Measurements from ENCODE around the gene STX16.

The STX16 gene

GRCh38 chr20:58682656-58683531 is 31.8 kb downstream of the STX16 start:
- DNase-seq: no peak

- no peak for DNase-seq
Measured at GRCh38 chr20:58684291-58684690, 33.2 kb downstream of the STX16 start.

- no peak for DNase-seq
Measured at GRCh38 chr20:58685988-58686387, 34.9 kb downstream of the STX16 start.

GRCh38 chr20:58688414-58688813 is 37.3 kb downstream of the STX16 start:
- no peak for DNase-seq

GRCh38 chr20:58688840-58689239 is 37.8 kb downstream of the STX16 start:
- DNase-seq: peak; percentile 83

- peak; percentile 5 for DNase-seq
Measured at GRCh38 chr20:58690396-58691135, 39.5 kb downstream of the STX16 start.

GRCh38 chr20:58691773-58692578 is 40.9 kb downstream of the STX16 start:
- DNase-seq: no peak

GRCh38 chr20:58692579-58693225 is 41.6 kb downstream of the STX16 start, which contains the start of gene NPEPL1:
Gene NPEPL1, plus strand, starts transcription at chr20:58692800. Its CDS starts 101 bp downstream, at chr20:58692901.
- DNase-seq: no peak

- no peak for DNase-seq
Measured at GRCh38 chr20:58693226-58694006, 42.3 kb downstream of the STX16 start.

GRCh38 chr20:58694241-58695083 is 43.4 kb downstream of the STX16 start:
- DNase-seq: no peak

- DNase-seq: no peak
Measured at GRCh38 chr20:58695084-58695722, 44.1 kb downstream of the STX16 start.

GRCh38 chr20:58695895-58696375 is 44.9 kb downstream of the STX16 start:
- no peak for DNase-seq

GRCh38 chr20:58696411-58696961 is 45.4 kb downstream of the STX16 start:
- no peak for DNase-seq

- DNase-seq: no peak
Measured at GRCh38 chr20:58697201-58697866, 46.3 kb downstream of the STX16 start.

- DNase-seq: no peak
Measured at GRCh38 chr20:58697867-58698703, 47.0 kb downstream of the STX16 start.

- no peak for DNase-seq
Measured at GRCh38 chr20:58698741-58699622, 47.9 kb downstream of the STX16 start.

- no peak for DNase-seq
Measured at GRCh38 chr20:58699623-58700107, 48.6 kb downstream of the STX16 start.
